Measurements from ENCODE around the gene RETREG1. TPM values are rescaled to one million over a fixed set of nuclear protein-coding genes. Genes with fewer than 3 reads are reported as not detected.

Gene RETREG1
- total RNA-seq, 1 experiment from 2014 or later: 3.4 TPM

- H3K4me1 ChIP-seq (ENCODE audit: insufficient read depth, low read length): peaks cover 7% of the 10 kb centered on the region; the same call in 1 of the 2 replicates
- peak; percentile 44 for DNase-seq
- TF ChIP-seq, protein P1, sequence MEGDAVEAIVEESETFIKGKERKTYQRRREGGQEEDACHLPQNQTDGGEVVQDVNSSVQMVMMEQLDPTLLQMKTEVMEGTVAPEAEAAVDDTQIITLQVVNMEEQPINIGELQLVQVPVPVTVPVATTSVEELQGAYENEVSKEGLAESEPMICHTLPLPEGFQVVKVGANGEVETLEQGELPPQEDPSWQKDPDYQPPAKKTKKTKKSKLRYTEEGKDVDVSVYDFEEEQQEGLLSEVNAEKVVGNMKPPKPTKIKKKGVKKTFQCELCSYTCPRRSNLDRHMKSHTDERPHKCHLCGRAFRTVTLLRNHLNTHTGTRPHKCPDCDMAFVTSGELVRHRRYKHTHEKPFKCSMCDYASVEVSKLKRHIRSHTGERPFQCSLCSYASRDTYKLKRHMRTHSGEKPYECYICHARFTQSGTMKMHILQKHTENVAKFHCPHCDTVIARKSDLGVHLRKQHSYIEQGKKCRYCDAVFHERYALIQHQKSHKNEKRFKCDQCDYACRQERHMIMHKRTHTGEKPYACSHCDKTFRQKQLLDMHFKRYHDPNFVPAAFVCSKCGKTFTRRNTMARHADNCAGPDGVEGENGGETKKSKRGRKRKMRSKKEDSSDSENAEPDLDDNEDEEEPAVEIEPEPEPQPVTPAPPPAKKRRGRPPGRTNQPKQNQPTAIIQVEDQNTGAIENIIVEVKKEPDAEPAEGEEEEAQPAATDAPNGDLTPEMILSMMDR (conservative IDR thresholded peaks at IDR 0.05): no peak
- H3T11ph ChIP-seq (ENCODE audit: low read length): no peak overlapping the region
- no peak overlapping the region for H2BK15ac ChIP-seq (ENCODE audit: low read depth, low read length)
- H3K9ac ChIP-seq (ENCODE audit: extremely low read depth, insufficient read length, low read length): no peak overlapping the region
- H3K23ac ChIP-seq (ENCODE audit: insufficient read length, low read depth, low read length): no peak overlapping the region
- no peak overlapping the region for H4K8ac ChIP-seq (replicated peaks; ENCODE audit: insufficient read length, low read depth, low read length)
- H3K9me3 Mint-ChIP-seq: no peaks in the 10 kb centered on the region
- H3K4me3 Mint-ChIP-seq: no peak overlapping the region
- H3K56ac ChIP-seq (ENCODE audit: insufficient read length, low read depth, low read length): no peak overlapping the region
- no peaks in the 10 kb centered on the region for H3K23me2 ChIP-seq (ENCODE audit: insufficient read length, low read depth, low read length, poor library complexity, severe bottlenecking)
- no peaks in the 10 kb centered on the region for H3K36me3 Mint-ChIP-seq (ENCODE audit: insufficient read depth in 1 of 3, low read depth in 3 of 3)
- H3K14ac ChIP-seq (ENCODE audit: insufficient read depth, low read length): no peak overlapping the region
- H3K4me1 Mint-ChIP-seq: peaks cover 43 to 45% of the 10 kb centered on the region in 2 experiments
- no peak overlapping the region for H2BK12ac ChIP-seq (ENCODE audit: insufficient read length, low read depth, low read length)
- no peak overlapping the region for H2BK120ac ChIP-seq (ENCODE audit: low read depth, low read length, poor library complexity, severe bottlenecking)
- no peak overlapping the region for H3K27ac ChIP-seq (ENCODE audit: insufficient read length, low read depth, low read length)
- H3K27me3 ChIP-seq (ENCODE audit: insufficient read depth, low read length): no peaks in the 10 kb centered on the region
- no peaks in the 10 kb centered on the region for H3K79me1 ChIP-seq (ENCODE audit: insufficient read depth, low read depth, low read length, poor library complexity, severe bottlenecking)
- no peak overlapping the region for H3K4ac ChIP-seq (ENCODE audit: low read depth, low read length)
- no peaks in the 10 kb centered on the region for H3K79me2 ChIP-seq (ENCODE audit: insufficient read depth, low read length)
- no peak overlapping the region for H4K91ac ChIP-seq (ENCODE audit: insufficient read length, low read depth, low read length)
- no peak overlapping the region for H2AK5ac ChIP-seq (ENCODE audit: insufficient read length, low read length)
- no peaks in the 10 kb centered on the region for H3K9me3 ChIP-seq (ENCODE audit: control insufficient read depth, low read depth, low read length)
- no CpG with 5 or more reads among the region's 11 CpGs for WGBS (ENCODE audit: extremely low coverage, insufficient read length, low lambda C conversion rate)
- H3K27me3 Mint-ChIP-seq (ENCODE audit: low read depth): no peaks in the 10 kb centered on the region; the same call in 1 of the 2 replicates
- H4K5ac ChIP-seq (ENCODE audit: insufficient read length, low read depth, low read length): no peak overlapping the region
- no peak overlapping the region for H2BK20ac ChIP-seq (ENCODE audit: low read depth, low read length, poor library complexity, severe bottlenecking)
- H4K20me1 ChIP-seq (ENCODE audit: control insufficient read depth, insufficient read depth, insufficient read length): no peaks in the 10 kb centered on the region
- no peak overlapping the region for H3K18ac ChIP-seq (ENCODE audit: insufficient read length, low read depth, low read length)
- H2BK5ac ChIP-seq (ENCODE audit: insufficient read length, low read length): no peak overlapping the region
- no peak overlapping the region for H2AFZ ChIP-seq (ENCODE audit: low read length)
- H3K4me2 ChIP-seq (ENCODE audit: insufficient read depth, insufficient read length, low read length): no peak overlapping the region
- H3K27ac Mint-ChIP-seq: no peak overlapping the region
Measured at GRCh38 chr5:16577677-16578076, 39.1 kb downstream of the RETREG1 start.
